ENCODE results near the gene KRTAP10-3.
"Not testable (repeated sequence)": the region's sequence is repeated elsewhere in the genome, so short reads cannot be mapped to it uniquely, and the experiment has no call there.

KRTAP10-3 gene

DNA sequence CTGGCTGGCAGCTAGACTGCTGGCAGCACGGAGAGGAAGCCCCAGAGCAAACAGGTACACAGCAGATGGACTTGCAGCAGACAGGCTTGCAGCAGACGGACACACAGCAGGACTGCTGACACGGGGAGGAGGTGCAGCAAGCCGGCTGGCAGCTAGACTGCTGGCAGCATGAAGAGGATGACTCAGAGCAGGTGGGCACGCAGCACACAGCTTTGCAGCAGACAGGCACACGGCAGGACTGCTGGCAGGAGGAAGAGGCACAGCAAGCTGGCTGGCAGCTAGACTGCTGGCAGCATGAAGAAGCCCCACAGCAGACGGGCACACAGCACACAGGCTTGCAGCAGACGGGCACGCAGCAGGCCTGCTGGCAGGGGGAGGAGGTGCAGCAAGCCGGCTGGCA is 7.8 kb downstream of the KRTAP10-3 start:
- in situ Hi-C loops (cut with HindIII; ENCODE audit: low sequenced_read_pairs), result no loop called here

DNA sequence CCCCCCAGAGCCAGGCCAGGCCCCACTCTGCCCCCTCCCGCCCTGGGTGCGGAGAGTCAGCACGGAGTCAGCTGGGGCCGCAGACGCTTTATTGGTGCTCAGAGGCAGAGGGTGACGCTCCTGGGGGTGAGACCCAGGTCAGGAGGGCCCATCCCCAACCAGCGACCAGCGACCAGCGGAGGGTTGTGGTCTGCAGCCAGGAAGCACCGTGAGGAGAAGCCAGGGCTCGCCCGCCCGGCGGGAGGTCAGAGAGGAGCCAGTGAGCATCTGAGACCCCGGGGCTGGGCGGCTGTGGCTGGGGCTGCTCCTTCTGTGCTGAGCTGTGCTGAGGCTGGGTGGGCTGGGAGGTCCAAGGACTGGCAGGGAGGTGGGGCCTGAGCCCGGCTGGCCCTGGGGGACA is 8.3 kb downstream of the KRTAP10-3 start:
- in situ Hi-C loops (cut with HindIII; ENCODE audit: low sequenced_read_pairs), result not testable (repeated sequence)

DNA sequence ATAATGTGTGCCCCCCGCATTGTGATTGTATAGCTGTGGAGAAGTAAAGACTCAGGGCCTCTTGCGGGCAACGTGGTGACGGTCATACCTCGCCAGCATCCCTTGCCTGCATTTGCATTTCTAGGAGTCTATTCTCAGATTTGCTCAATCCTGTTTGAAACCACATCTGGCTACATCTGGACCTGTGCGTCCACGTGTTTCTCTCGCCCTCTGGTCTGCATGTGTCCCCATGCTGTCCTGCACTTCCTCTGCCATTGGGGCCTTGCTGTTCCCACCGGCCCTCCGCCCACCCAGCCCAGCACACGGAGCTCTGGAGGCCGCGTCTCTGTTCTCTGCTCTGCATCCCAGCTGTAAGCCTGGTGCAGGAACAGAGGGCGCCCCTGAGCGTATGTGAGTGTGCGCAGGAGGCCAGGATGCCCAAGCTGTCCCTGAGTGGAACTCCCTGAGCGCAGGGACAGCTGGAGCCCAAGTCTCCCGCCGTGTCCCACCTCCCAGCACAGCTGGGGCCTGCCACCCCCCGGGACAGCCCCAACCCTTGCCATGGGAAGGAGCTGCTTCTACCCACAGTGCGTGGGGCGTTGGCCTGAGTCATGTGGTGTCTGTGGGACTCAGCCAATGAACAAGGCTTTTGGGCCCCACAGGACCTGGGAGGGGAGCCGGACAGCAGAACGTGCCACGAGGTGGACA is 8.9 kb downstream of the KRTAP10-3 start:
- in situ Hi-C loops (cut with HindIII; ENCODE audit: low sequenced_read_pairs), result no loop called here

DNA sequence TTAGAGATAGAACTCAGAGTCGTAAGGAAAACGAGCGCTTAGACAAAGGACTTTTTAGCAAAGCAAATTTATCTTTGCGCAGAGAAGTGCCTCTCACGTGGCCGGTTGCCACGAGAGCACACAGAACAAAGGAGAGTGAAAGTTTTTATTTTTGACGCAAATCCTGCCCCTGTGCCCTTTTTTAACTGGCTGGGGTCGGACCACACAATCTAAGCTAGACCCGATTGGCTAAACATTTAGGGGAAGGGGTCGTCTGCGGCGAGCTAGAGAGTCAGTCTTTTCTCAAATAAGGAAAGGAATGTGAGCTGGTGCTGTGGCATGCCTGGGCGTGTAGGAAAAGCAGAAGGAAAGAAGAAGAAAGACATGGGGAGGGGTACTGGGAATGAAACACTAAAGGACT is 9.7 kb downstream of the KRTAP10-3 start:
- in situ Hi-C loops (cut with HindIII; ENCODE audit: low sequenced_read_pairs), result no loop called here

DNA sequence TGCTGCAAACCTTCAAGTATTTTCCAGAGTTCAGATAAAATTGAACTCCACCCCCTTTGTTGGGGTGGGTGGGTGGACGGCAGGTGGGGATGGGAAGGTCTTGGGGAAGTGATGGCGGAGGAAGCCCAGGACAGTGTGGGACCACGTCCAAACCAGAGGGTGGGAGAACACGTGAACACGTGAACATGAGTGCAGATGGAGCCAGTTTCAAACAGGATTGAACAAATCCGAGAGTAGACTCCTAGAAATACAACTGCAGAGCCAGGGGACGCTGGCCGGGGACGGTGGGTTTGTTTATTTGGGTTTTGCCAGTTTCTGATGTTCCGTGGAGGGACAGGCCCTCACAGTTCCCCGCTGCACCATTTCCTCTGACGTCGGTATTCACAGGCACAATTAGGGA is 10.2 kb downstream of the KRTAP10-3 start:
- in situ Hi-C loops (cut with HindIII; ENCODE audit: low sequenced_read_pairs), result no loop called here

DNA sequence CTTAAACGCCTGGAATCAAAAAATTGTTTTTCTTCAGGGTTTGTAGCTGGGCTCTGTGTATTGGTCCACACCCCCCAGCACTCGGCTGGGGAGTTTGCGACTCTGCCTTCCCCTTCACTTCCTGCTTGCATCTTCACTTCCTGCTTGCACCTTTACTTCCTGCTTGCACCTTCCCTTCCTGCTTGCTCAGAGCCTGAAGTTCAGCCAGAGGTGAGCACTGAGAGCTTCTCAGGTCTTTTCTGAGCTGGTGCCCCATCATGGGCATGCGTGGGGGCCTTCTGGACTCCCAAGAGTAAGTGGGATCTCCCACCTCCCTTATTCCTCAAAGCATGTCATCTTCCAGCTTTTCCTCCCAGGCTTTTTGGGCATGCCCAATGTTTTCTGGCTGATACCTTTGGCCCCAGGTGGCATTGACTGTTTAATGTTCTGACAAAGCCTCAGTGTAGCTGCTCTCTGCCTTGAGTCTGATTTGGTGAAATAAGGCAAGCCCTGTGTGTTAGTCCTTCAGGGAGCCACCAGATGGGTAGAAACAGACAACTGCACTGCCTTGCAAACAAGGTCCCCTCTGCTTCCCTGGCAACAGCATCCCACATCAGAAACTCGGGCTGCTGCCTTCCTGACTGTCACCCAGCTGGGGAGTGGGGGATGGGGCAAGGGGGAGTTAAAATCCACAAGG is 10.8 kb downstream of the KRTAP10-3 start:
- in situ Hi-C loops (cut with HindIII; ENCODE audit: low sequenced_read_pairs), result no loop called here

DNA sequence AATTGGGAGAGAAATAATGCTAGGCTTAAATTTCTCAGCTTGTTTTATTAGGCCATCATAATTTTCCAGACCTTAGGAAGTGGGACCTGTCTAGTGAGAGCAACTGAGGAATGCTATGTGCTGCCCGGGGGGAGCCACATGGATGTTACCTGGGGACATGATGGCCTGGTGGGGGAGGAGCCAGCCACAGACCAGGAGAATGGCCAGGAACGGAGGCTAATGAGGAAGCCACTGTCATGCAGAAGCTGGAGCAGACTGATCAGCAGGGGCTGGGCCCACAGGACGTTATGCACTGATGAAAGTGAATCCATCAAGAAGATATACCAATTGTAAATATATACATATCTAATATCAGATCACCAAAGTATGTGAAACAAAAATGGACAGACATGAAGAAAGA is 14.0 kb downstream of the KRTAP10-3 start:
- in situ Hi-C loops (cut with HindIII; ENCODE audit: low sequenced_read_pairs), result no loop called here

DNA sequence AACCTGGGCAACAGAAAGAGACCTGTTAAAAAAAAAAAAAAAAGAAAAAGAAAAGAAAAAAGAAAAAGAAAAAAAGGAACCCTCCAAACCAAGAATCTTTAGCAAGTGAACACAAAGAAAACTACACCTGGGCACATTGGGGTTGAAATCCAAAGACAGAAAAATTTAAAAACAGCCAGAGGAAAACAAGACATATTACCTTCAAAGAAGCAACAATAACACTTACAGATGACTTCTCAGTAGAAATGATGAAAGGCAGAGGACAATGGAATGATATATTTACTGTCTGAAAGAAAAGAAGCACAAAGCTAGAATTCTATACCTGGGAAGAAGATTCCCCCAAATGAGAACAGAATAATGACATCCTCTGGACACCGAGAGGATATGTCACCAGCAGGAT is 15.9 kb downstream of the KRTAP10-3 start:
- in situ Hi-C loops (cut with HindIII; ENCODE audit: low sequenced_read_pairs), result no loop called here

DNA sequence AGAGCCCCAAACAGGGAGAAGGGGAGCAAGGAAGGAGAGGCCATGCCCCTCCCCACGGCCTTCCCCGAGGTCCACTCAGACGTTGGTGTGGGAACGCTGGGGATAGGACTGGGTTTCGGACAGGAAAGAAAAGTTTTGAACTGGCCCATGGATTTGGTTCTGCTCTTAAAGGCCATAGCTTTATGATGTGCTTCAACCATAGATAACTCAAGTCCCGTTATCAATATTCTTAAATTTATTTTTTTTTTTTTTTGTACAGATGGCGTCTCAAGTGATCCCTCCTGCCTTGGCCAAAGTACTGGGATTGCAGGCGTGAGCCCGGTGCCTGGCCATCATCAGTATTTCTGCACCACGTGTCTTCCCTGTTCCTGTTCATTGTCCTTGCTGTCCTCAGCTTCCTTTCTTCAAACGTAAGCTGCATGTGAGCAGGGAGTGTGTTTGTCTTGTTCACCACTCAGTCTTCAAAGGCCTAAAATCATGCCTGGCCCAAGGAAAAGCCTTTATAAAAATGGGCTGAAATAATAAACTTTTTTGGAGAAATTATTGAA is 17.8 kb downstream of the KRTAP10-3 start:
- in situ Hi-C loops (cut with HindIII; ENCODE audit: low sequenced_read_pairs), result no loop called here

DNA sequence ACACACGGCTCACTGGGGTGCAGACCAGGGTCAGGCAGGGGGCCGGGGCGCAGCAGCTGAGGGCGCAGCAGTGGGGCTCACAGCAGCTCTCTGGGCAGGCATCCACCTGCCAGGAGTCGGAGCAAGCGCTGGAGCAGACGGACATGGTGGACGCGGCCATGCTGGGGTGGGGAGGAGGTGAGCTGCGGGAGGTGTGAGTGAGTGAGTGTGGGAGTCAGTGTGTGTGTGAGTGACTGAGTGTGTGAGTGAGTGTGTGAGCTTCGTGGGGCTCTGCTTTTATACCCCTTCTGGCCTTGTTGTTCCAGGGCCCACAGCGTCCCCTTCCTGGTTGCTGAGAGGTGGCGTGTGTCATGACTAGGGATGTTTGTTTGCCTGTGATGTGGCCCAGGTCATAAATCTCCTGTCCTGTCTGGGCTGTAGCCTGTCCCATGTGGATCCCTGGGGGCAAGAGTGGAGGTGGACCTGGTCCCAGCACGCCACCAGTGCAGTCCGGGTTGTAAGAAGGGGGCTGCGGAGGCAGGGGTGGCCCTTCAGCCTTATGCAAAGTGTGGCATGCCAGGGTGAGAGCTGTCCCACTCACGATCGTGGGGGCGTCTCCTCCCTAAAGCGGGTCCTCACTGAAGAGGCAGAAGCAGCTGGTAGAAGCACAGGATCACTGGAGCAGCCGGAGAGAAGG is 18.5 kb downstream of the KRTAP10-3 start, which contains the start of gene KRTAP10-1:
Gene KRTAP10-1, minus strand, starts transcription at position 205 of the 676 bp plus-strand sequence. Its CDS starts 45 bp downstream, at position 160.
- in situ Hi-C loops (cut with HindIII; ENCODE audit: low sequenced_read_pairs), result no loop called here

DNA sequence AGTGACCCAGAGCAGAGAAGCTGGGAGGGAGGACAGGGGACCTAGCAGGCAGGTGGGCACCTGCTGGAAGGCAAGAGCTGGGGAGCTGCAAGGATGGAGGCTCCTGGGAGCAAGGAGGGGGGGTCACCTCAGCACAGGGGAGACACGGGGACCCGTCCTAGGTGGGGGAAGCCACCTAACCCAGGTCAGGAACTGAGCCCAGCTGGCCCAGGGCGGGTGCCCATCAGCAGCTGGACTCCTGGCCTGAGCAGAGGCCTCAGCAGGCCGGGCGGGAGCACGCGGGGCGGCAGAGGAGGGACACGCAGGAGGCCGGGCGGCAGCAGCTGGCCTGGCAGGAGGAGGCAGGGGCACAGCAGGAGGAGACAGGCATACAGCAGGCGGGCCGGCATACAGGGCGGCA is 19.5 kb downstream of the KRTAP10-3 start:
- in situ Hi-C loops (cut with HindIII; ENCODE audit: low sequenced_read_pairs), result no loop called here

DNA sequence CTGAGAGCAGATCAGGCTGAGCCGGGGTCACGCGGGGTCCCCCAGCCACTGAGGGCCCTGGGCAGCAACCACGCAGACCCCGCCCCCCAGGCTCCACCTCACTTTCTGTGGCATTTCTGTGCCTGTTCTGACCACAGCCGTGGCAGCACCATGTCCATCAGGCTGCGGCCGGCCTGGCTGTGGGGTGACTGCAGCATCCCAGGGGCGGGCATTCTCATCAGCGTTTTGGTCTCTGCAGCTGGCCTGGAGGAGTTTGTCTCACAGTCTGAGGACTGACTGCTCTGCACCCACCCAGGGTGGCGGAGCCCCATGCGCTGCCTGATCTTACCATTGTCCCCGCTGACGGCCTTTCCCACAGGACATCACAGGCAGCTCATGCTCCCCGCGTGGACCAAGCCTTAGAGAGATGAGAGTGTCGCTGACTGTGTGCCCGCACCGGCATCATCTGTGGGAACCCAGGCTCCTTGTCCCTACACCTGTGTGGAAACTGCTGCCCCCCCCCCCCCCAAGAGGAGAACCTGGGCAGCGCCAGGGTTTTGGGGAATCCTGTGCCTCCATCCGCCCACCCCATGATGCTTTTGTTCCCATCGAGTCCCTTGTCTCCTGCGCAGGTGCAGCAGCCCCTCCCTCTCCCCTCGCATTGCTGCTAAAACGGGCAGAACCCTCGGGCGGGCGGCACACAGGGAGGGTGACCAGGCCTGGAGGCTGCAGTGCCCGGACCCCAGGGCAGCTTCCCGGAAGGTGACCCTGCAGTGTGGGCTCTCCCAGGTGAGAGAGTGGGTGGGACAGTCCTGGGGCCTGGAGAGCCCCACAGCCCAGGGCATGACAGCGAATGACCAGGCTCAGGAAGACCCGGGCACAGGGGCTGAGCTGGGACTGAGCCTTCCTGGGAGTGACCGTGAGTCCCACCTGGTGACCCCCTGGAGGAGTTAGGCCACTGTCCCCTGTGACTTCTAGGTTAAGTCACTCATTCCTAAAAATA is 20.4 kb downstream of the KRTAP10-3 start:
- in situ Hi-C loops (cut with HindIII; ENCODE audit: low sequenced_read_pairs), result no loop called here

DNA sequence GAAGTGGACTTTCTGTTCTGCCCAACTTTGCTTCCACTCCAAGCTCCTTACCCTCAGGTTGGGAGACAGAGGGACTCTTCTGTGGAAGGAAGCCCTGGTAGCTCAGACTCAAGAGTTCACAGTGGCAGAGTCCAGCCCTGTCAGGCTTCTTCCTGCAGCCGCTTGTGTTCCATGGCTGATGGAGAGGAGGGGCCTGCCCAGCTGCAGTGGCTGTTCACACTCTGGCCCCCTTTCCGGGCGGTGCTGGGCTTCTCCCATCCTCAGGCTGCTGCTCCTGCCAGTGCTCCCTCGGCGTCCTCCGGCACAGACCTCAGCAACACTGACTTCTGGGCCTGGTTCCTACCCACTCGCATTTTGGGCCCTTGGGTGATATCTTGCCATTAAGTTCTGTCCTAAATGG is 22.6 kb downstream of the KRTAP10-3 start:
- in situ Hi-C loops (cut with HindIII; ENCODE audit: low sequenced_read_pairs), result no loop called here

DNA sequence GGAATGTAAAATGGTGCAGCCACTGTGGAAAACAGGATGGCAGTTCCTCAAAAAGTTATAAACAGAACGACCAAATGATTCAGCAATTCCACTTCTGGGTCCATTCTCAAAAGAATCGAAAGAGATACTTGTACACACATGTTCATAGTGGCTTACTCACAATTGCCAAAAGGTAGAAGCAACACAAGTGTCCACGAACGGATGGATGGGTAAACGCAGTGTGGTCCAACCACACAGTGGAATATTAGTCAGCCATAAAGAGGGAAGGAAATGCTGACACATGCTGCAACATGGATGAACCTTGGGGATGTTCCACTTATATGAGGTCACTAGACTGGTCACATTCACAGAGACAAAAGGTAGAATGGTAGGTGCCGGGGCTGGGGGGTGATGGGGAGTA is 23.9 kb downstream of the KRTAP10-3 start:
- in situ Hi-C loops (cut with HindIII; ENCODE audit: low sequenced_read_pairs), result no loop called here

DNA sequence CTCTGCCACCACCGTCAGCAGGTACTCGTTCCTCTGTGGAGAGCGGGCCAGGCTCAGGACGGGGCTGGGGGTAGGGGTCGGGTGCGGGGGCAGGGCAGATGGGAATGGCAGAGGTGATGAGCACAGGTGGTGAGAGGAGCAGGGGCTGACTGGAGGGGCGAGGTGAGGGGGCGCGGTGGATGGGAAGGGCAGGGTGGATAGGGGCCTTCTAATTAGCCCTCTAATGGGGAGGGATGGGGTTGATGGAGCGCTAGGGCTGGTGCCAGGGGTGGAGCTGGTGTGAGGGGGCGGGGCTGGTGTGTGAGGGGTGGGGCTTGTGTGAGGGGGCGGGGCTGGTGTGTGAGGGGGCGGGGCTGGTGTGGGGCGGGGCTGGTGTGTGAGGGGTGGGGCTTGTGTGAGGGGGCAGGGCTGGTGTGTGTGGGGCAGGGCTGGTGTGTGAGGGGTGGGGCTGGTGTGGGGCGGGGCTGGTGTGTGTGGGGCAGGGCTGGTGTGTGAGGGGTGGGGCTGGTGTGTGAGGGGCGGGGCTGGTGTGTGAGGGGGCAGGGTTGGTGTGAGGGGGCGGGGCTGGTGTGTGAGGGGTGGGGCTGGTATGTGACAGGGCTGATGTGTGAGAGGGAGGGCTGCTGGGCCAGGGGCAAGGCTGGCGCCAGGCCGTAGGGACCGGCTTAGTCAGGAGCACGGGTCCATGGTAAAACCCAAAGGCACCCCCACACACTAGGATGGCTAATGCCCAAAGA is 24.5 kb downstream of the KRTAP10-3 start:
- in situ Hi-C loops (cut with HindIII; ENCODE audit: low sequenced_read_pairs), result no loop called here

DNA sequence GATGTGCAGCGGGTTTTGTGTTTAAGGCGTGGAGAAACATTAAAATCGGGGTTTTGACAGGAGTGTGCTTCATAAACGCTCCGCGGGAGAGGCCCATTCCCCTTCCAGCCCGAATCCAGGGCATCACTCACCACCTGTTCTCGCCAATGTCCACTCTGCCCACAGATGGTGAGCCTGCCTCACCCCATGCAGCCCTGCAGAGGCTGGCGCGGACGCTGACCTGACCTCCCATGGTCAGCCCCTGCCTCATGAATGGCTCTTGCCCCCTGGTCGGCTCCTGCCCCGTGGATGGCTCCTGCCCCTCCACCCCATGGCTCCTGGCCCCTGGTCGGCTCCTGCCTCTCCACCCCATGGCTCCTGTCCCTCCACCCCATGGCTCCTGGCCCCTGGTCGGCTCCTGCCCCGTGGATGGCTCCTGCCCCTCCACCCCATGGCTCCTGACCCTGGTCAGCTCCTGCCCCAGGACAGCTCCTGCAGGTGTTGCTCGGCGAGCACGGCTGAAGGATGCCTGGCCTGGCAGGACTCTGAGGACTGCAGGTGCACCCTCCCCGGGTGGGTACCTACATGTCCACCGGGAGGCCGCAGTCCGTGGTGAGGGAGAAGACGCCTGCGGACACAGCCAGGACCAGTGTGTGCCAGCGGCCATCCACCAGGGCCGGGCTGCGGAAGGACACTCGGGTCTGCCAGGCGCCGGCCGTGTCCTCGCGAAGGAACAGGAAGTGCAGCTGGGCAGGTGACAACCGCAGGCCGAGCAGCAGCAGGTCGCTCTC is 25.3 kb downstream of the KRTAP10-3 start:
- in situ Hi-C loops (cut with HindIII; ENCODE audit: low sequenced_read_pairs), result no loop called here

DNA sequence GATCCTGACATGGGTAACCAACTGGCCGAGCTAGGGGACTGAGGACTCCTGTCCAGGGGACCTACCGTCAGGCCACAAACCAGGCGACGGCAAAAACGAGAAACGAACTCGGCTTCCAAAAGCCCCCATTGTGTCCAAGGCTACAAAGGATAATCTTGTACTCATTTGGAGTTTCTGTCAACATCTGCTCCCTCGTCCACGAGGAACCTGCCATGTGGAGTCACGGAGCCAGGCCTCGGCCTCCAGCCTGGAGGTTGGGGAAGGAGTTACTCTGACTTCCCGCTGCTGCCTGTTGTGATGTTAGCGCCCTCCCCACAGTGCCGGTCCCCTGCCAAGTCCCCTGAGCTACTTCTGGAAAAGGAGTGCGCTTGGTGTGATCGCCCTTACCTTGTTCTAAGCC is 25.9 kb downstream of the KRTAP10-3 start:
- in situ Hi-C loops (cut with HindIII; ENCODE audit: low sequenced_read_pairs), result no loop called here

DNA sequence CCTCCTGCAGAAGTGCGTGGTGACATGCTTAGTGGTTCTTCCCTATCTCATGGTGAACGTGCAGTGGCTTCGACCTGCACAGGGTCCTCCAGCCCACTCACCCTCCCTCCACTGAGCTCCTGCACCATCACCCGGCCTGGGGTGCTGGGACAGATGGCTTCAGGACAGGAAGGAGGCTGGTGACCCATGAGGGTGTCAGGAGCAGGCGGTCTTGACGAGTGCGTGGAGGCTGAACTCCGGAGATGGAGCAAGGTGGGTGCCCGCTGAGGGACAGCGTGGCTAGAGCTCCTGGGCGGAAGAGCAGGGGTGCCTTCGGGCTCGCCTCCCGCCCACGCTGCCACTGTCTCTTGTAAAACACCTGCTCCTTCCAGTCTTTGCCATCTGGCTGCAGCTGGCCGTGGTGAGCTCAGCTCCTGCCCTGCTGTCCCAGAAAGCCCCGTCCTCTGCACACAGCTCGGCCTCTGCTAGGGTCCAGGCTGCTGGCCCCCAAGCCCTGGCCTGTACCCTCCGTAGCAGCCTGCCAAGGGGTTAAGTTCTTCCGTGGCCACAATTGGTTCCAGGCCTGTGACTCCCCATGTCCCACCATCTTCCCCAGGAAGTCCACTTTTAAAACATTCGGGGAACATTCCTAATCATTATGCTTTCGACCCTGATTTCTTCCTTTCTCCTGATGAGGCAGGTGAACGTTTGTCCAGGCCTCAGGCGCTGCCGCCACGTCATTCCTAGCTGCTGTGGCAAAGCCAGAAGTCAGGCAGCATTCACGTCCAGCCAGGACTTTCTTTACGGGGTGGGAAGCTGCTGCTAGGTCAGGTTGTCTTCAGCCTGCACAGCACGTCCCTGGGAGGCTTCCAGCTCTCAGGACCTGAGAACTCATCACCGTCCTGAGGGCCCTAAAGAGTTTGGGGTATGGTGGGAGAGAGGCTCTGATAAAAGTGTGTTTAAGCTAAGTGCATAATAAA is 26.7 kb downstream of the KRTAP10-3 start:
- in situ Hi-C loops (cut with HindIII; ENCODE audit: low sequenced_read_pairs), result no loop called here

Data from endothelial cell of hepatic sinusoid (primary cell).